Measurements from ENCODE around the gene CCDC154.

Gene CCDC154

DNA sequence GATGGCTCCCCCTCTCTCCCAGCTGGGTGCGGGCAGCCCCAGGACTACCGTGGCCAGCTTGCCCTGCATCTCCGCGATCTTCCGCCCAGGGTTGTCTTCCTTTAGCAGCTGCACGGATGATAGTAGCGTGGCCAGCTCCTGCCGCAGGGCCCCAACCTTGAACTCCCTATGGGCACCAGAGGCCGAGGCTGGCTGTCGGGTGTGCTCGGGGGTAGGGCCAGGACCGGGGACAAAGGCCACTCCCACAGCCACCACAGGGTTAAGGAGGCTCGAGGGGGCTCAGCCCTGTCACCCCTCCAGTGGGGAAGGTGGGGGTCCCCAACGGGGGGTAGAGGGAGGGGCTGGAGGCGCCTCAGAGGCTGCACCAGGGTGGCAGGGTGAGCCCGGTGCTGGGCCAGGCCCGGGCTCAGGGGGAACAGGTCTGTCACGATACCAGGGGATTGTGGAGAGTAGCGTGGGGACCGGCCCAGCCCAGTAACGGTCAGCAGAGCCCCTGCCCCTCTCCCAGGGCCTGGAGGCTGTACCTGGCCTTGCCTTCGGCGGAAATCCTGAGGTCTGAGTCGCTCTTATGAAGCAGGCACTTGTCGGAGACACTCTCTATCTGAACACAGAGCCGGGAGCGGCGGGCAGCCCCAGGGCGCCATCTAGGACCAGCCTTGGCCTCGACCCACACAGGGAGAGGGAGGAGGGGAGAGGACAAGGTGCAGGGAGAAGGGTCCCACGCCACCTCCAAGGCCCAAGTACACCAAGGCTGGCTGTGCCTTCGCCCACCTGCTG, 8.2 kb downstream of the CCDC154 start:
- DNase-seq, result no peak

DNA sequence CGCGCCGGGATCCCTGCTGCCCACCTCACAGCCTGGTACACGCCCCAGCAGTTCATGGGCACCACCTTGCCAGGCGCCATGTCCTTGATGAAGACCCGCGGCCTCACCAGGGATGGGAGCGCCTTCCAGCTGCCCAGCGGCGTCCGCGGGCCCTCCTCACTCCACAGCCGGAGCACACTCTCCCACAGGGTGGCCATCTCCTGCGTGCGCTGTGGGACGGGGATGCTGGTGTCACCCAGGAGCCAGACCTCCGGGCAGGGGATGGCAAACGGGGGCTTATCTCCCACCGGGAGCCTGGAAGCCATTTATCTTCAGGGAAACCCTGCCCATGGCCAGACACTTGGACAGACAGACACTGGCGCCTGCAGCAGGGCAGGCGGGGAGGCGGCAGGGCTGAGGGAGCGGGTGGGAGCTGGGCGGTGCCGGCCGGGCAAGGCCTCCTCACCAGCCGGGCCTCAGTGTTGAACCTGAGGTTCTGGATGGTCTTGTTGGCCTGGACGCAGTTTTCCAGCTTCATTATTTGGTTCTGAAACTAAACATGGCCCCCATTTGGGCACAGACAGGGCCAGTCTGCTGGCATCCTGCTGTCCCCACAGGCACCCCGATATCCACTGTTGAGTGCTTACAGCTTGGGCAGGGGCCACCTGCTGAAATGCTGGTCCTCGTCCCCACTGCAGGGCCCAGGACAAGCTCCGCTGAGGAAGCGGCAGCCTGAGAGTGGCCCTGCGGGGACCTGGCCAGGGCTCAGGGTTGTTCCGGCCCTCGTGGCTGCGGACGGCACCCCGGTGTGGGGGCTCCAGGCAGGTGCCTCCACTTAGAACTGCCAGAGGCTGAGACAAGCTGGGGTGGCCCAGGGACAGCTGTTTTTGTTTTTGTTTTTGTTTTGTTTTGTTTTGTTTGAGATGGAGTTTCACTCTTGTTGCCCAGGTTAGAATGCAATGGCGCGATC, 9.4 kb downstream of the CCDC154 start:
- DNase-seq, result no peak

DNA sequence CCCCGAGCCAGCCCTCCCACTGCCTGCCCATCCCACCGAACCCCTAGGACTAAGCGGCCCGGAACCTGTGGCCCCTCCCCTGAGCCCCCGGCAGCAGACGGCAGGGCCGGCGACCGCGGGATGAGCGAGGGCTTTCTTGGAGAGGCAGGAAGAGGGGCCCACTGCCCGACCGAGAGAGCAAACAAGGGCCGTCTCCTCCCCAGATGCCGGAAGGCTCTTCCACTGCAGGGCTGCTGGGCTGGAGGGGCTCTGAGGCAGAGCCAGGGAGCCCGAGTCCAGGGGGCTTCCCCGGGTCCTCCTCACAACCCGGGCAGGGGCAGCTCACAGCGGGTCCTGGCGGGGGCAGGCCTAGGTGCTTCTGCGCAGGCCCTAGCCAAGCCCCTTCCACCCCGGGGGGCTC, 10.6 kb downstream of the CCDC154 start:
- no peak for DNase-seq

DNA sequence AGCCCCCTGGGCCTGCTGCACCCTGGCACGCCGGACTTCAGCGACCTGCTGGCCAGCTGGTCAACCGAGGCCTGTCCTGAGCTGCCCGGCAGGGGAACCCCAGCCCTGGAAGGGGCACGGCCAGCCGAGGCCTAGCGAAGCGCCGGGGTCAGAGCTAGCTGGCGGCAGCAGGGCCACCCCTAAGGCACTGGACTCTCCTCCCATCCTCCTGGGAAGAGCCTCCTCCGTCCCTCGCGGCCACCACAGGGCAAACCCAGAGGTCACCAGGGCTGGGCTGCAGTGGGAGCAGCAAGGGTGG, 11.1 kb downstream of the CCDC154 start:
- no peak for DNase-seq

DNA sequence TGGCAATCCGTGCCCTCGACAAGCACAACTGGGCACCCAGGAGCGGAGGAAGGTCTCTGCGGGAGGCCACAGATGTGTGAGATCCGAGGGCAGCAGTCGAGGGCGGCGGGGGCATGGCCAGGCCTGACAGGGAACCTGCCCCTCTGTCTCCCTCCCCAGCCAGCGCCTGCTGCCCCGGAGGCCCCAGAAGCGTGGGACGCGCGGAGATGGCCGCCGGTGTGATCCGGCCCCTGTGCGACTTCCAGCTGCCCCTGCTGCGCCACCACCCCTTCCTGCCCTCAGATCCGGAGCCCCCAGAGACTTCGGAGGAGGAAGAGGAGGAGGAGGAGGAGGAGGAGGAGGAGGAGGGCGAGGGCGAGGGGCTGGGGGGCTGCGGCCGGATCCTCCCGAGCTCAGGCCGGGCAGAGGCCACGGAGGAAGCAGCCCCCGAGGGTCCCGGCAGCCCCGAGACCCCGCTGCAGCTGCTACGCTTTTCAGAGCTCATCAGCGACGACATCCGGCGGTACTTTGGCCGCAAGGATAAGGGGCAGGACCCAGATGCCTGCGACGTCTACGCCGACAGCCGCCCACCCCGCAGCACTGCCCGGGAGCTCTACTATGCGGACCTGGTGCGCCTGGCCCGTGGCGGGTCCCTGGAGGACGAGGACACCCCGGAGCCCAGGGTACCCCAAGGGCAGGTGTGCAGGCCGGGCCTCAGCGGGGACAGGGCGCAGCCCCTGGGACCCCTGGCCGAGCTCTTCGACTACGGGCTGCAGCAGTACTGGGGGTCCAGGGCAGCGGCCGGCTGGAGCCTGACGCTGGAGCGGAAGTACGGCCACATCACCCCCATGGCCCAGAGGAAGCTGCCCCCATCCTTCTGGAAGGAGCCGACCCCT, 11.7 kb downstream of the CCDC154 start:
- DNase-seq, result no peak

DNA sequence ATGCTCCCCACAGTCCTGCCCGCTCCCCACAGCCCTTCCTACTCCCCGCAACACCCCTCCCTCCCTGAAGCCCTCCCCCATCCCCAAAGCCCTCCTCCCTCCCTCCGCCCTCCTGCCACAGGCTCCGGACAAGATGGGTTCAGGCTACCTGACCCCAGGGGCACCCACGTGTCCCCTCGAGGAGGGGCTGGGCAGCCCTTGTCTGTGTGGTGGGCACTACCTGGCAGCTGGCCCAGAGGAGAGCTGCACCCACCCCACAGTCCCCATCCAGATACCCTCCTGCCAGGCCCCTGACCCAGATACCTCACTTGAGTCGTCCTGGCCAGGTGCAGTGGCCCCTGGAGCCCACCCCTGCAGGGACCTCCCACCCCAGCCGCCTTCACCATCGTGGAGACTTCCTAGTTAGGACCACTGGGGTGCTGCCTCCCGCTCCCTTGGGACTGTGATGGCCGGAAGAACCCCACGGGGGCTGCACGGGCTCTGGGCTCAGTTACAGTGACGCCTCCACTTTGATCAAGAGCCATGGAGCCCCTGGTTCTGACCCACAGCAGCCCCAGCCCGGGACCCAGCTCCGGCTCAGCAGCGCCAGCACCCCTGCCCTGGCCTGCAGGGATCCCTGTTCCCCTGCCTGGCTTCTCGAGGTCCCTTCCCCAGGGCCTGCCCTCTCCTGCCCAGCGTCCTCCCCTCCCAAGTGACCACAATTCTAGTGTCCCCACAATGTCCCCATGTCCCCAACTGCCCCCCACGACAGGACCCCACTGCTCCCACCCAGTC, 12.7 kb downstream of the CCDC154 start:
- no peak for DNase-seq

DNA sequence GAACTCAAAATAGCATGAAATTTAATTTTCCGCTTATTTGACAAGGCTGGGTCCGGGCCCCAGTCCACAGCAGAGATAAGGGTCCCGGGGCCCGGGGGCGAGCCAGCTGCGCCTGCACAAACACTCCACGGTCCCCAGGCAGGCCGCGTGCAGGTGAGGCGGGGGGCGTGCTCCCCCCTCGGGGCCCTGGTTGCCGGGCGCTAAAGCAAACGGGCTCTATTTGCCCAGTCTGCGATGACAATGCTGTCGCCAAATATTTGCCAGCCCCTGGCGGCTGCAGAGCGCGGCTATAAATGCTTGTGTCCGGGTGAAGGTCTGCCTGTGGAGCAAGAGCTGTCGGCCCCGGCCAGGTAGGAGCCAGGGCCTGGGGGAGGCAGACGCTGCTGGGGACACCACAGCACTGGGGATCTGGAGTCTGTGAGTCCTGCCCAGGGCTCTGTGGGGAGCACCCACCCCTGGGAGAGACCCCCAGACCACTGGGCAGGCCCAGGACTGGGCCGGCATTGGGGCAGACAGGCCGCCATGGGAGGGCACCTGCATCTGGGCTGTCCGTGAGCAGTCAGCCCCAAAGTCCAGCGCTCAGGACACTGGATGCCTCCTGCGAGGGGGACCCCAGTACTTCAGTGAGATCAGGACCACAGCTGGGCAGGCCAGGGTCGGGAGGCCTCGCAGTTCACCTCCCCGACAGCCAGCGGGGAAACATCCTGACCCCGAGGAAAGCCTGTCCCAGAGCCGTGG, 13.4 kb downstream of the CCDC154 start, which contains the start of gene PERCC1:
PERCC1 (plus strand) TSS at position 320 of the 738 bp plus-strand sequence. CDS start 1,516 bp downstream, outside the sequence.
- DNase-seq, result no peak

DNA sequence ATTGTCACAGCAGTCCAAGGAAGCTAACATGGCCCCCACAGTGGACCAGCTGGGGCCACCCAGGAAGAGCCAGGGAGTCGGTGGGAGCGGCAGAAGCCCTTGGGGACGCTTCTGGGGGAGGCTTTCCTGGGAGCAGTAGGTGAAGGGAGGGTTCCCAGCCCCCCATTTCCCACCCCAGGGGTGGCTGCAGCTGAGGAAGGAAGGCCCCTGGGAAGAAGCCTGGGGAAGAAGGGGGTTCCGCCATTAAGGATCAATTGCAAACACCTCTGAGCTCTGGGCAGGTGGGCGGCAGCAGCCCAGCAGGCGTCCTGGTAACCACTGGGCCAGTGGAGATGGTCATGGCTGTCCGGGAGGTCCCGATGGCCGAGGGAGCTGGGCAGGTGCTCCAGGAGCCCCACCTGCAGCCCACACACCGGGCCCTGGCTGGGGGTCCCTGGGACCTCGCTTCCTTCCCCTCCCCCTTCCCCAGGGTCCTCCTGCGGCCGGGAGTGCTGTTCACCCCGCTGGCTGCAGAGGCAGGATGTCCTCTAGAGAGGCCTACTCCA, 14.1 kb downstream of the CCDC154 start:
- DNase-seq, result no peak

DNA sequence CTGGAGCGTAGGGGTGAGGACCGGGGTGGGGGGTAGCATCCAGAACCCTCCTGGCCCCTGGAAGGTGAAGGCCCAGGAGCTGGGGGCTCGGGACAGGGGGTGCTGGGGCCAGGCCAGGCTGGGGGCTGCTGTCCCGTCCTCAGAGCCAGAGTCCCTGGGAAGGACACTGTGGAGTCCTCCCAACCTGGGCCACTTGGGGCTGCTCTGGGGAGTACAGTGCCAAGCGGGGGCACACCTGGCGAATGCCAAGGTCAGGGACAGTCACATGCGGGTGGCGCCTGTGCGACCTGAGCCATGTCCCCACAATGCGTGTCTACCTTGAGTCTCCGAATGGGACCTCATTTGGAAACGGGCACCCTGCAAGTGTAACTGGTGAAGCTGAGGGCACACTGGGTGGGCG, 14.7 kb downstream of the CCDC154 start:
- no peak for DNase-seq

DNA sequence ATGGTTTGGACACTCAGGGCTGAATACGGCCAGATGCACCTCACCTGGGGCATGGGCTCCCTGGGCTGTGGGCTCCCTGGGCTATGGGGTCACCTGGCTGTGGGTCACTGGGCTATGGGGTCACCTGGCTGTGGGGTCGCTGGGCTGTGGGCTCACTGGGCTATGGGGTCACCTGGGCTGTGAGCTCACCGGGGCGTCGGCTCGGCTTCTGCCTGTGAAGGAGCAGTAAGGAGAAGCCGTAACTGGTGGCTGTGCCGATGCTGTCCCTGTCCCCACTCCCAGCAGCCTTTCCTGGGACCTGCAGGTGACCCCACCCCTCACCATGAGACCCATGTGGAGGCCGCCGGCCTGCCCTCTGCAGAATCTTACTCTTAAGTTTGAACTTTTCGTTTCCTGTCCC, 15.3 kb downstream of the CCDC154 start:
- no peak for DNase-seq

DNA sequence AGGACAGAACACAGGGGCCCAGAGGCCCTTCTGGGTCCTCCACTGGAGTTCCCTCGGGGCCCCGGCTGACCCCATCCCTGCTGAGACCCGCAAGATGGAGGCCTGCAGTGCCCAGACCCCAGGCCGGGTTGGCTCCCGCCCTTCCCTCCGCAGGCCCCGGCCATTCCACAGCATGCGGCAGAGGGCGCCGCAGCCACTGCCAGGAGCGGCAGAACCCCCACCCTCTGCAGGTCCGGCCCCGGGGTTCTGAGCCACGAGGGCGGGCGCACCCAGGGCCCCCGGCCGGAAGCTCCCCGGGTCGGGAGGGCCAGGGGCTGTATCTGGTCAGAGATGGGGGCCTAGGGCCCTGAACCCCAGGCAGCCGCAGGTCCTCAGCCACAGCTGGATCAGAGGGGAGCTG, 15.8 kb downstream of the CCDC154 start:
- peak; percentile 46 for DNase-seq

DNA sequence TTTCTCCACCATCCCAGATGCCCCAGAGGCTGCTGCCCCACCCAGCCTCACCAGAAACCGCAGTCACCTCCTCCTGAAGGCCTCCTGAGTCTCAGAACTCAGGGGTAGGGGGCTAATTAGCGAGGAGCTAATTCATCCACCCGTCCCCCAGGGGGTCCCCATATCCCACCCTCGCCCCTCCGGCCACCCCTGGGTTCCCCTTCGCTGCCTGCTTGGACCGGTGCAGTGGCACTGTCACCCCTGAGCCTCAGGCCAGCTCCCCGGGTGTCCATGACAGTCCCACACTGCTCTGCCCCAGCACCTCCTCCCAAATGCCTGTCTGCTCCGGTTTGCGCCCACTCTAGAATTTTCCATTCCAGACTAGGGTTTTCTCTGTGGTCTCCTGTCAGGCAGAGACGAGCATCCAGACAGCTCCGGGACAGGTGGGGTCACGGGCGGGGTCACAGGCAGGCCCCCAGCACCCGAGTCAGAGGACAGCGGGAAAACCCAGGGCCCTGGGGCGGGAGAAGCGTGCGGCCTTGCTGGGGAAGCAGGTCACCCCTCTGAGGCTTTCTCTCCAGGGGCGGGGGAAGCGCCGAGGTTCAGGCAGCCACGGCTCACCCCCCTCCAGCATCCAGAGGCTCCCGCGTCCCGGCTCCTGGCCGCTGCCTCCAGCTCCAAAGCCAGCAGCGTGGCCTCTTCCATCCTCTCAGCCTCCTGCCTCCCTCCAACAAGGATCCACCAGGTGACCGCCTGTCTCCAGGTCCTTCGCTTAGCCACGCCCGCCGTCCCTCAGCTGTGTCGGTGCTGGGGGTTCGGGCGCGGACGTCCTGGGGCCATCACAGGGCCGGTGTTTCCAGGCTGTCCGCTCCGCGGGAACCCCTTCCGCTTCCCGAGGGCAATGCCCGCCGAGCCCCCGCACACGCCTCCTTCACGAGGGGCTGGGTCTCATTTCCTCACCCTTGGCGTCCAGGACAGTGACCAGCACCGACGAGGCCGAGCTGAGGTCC, 16.6 kb downstream of the CCDC154 start:
- no peak for DNase-seq

DNA sequence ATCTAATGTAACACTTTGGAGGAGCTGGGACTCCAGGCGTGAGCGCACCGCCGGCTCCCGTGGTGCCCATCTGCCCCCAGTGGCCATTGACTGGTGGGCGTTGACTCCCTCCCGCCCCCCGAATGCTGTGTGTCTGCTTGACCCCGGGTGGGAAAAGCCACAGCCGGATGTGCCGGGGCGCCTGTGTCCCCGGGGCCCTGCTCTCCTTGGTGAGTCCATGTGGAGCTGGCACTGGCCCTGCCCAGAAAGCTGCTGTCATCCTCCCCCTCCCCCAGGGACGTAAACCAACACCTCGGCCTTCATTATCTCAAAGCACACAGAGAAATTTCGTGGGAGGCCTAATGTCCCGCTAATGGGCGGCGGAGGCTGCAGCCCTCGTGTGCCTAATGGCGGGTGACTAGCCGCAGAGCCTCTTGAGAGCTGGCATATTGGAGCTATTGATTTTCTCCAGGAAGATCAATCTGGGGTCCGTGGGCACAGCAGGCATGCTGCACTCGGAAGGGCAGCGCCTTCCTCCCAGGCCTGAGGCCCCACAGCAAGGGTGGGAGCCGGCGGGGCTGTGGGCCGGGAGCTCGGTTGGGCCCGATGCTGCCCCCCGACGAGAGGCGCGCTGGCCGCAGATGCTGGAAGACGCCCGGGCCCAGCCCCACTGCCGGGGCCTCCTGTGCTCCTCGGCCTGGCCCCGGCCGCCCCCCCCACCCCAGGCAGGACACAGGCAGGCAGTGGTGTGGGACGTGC, 17.5 kb downstream of the CCDC154 start:
- DNase-seq, result no peak

DNA sequence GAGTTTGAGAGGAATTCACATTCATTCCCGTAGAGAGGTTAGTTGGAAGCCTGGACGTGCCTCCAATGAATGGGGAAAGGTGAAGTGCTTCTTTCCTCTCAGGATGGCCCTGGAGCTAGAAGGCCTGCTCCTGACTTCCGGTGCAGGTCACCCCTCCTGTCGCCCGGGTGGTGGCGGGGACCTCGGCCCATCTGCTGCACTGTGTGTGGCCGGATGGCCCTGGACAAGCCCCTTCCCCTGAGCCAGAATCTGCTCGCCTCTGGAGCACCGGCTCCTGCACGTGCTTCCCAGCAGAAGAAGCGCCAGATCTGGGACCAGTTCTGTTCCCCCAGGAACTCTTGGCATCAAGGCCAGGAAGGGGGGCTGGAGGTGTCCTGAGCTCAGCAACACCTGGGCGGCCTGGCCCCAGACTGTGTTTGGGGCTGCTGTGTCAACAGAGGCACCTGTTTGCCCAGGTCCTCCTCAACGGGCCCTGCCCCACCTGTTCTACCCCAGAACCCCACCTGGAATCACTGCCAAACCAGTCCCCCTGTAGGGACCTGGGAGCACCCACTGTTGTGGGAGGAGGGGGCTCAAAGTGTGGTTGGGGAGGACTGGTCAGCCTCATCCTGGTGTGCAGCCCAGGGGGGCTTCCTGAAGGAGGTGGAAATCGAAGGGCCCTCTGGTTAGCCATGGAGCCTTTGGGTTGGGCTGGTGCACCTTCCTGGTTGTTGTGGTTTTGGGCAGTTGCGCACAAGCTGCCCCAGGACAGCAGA, 18.6 kb downstream of the CCDC154 start:
- no peak for DNase-seq

DNA sequence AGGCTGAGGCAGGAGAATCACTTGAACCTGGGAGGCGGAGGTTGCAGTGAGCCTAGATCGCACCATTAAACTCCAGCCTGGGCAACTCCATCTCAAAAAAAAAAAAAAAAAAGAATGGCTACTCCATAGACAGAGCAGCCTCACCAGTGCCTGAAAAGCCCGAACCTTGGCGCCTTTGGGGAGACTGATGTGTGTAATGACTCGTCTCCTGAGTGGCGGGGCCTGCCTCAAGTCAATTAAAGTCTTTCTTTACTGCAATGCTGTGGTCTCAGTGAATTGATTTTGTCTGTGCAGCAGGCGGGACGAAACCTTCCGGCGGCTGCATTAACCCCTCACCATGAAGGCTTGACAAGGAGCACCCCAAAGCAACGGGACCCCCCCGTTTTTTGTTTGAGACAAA, 20.3 kb downstream of the CCDC154 start:
- DNase-seq, result no peak

DNA sequence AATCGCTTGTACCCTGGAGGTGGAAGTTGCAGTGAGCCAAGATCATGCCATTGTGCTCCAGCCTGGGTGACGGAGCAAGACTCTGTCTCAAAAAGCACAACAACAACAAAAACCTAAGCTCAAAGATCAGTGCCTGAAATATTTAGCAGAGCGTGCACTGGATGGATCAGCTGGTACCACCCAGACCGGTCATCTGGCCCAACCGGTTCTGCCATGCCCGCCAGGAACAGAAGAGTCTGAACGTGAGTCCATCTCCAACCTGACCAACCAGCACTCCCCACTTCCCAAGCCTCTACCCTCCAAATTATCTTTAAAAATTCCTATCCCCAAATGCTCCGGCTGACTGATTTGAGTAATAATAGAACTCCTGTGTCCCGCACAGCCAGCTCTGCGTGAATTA, 22.3 kb downstream of the CCDC154 start:
- no peak for DNase-seq

DNA sequence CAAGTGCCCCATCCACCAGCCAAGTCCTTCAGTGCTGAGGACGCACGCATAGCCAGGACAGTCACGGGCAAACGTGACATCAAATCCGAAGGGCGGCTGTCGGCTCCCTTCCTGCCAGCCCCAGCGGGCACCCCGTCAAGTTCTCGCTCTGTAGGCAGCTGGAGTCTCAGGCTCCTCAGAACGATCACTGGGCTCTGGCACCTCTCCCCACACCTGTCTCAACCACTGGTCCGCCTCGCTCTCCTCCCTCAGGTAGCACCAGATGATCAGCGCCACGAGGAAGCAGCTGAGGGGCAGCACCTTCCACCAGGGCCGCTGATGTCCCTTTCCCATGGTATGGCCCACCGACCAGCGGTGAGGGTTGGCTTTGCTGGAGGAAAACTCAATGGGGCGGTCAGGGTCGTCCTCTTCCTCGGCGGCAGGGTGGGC, 24.2 kb downstream of the CCDC154 start:
- DNase-seq, result no peak

DNA sequence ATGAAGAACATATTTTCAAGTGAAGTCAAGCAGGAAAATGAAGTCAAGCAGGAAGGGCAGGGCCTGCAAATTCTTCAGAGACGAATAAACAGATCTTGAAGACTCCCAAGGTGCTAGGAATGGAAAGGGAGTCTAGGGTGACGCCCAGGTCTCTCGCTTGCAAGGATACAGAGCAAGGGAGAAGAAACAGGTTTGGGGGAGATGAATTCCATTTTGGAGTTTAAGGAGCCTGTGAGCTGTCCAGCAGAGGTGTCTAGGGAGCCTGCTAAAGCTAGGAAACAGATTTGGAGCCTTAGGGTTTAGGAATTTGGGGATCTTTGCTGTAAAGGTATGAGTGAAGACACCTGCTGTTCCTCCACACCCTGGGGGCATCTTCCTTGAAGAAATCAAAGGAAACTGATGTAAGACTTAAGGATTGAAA, 27.8 kb downstream of the CCDC154 start:
- no peak for DNase-seq

Data from inflammatory macrophage treated with lipopolysaccharide for 4 hours (primary cell).